ENCODE results near the gene RAB22A.
"Not testable (repeated sequence)": the region's sequence is repeated elsewhere in the genome, so short reads cannot be mapped to it uniquely, and the experiment has no call there.

Gene RAB22A

GRCh38 chr20:58389968-58390658, 80.6 kb downstream of the RAB22A start:
- DNase-seq, result no peak

- no peak for DNase-seq
Measured at GRCh38 chr20:58390659-58391035, 81.1 kb downstream of the RAB22A start.

- DNase-seq, result no peak
Measured at GRCh38 chr20:58392286-58392685, 82.8 kb downstream of the RAB22A start.

GRCh38 chr20:58393299-58393698, 83.8 kb downstream of the RAB22A start:
- DNase-seq, result no peak

- no peak for DNase-seq
Measured at GRCh38 chr20:58394801-58395200, 85.3 kb downstream of the RAB22A start.

- no peak for DNase-seq
Measured at GRCh38 chr20:58395604-58396003, 86.1 kb downstream of the RAB22A start.

- DNase-seq, result no peak
Measured at GRCh38 chr20:58397429-58397828, 87.9 kb downstream of the RAB22A start.

GRCh38 chr20:58398254-58398653, 88.7 kb downstream of the RAB22A start:
- DNase-seq, result no peak

GRCh38 chr20:58399926-58400325, 90.4 kb downstream of the RAB22A start:
- DNase-seq, result no peak

- no peak for DNase-seq
Measured at GRCh38 chr20:58401162-58401561, 91.6 kb downstream of the RAB22A start.

GRCh38 chr20:58402305-58402704, 92.8 kb downstream of the RAB22A start:
- no peak for DNase-seq

GRCh38 chr20:58402827-58403226, 93.3 kb downstream of the RAB22A start:
- no peak for DNase-seq

- DNase-seq, result no peak
Measured at GRCh38 chr20:58403272-58403671, 93.8 kb downstream of the RAB22A start.

GRCh38 chr20:58405504-58406291, 96.2 kb downstream of the RAB22A start:
- no peak for DNase-seq

- no peak for DNase-seq
Measured at GRCh38 chr20:58406422-58407001, 97.0 kb downstream of the RAB22A start.

- no peak for DNase-seq
Measured at GRCh38 chr20:58407201-58407873, 97.8 kb downstream of the RAB22A start.

GRCh38 chr20:58407966-58408557, 98.5 kb downstream of the RAB22A start:
- DNase-seq, result no peak

GRCh38 chr20:58408603-58409246, 99.2 kb downstream of the RAB22A start:
- DNase-seq, result no peak

GRCh38 chr20:58414216-58414615, 104.7 kb downstream of the RAB22A start:
- not testable (repeated sequence) for DNase-seq

GRCh38 chr20:58414786-58415185, 105.3 kb downstream of the RAB22A start:
- not testable (repeated sequence) for DNase-seq

- DNase-seq, result no peak
Measured at GRCh38 chr20:58416057-58416456, 106.5 kb downstream of the RAB22A start.

GRCh38 chr20:58416835-58417234, 107.3 kb downstream of the RAB22A start:
- no peak for DNase-seq
